Endothelial cell of umbilical vein (primary cell): Measurements from ENCODE around the gene SLC22A23. TPM values are rescaled to one million over a fixed set of nuclear protein-coding genes. Genes with fewer than 3 reads are reported as not detected.

Source experiments
- BruUV-seq: library from RNA; stranded (reverse); fragments of 400-500 nt; replicated peaks from 2 replicates; lab custom pipeline; 2021; lab: Mats Ljungman, UMichigan
- CTCF ChIA-PET: fragments of 300-600, 350-600 bp; sonication (Branson Sonifier 250); formaldehyde crosslinking; loops from one replicate; lab custom pipeline; 2021; ENCODE audit warnings: antibody characterized with exemption, inconsistent platforms; lab: Charles Lee
- POLR2A ChIA-PET: fragments of 300-600, 350-600 bp; sonication (Branson Sonifier 250); formaldehyde crosslinking; loops from one replicate; lab custom pipeline; 2021; ENCODE audit warnings: antibody characterized with exemption, inconsistent platforms; lab: Charles Lee
- DNase-seq: peaks from one replicate; pipeline ENCODE4 v3.0.0-alpha.2; 2011; ENCODE audit warnings: low read depth, low spot score
- FAIRE-seq: peaks from 2 replicates; lab custom pipeline; 2011; peaks lifted over from hg19 to GRCh38; lab: Jason Lieb, UNC
- H2AFZ ChIP-seq: 2 replicates; pipeline ENCODE4 v1.6.0; 2012; ENCODE audit warnings: low read depth, low read length, control low read depth, inconsistent platforms
- H3K27ac ChIP-seq: 2 replicates; pipeline ENCODE4 v1.5.1; 2011; ENCODE audit warnings: low read depth, mild to moderate bottlenecking, control low read depth, low read length, moderate library complexity; ENCODE audit not compliant: insufficient read depth
- H3K27me3 ChIP-seq, 2 experiments: 2 replicates each; pipeline versions ENCODE4 v1.6.0 to v1.6.1; 2011; ENCODE audit warnings: low read length in 2 of 2, mixed read lengths in 1 of 2; ENCODE audit not compliant: control insufficient read depth in 2 of 2, insufficient read depth in 2 of 2
- H3K36me3 ChIP-seq, 2 experiments: 2 replicates in 1 of 2; 3 replicates in 1 of 2; pipeline ENCODE4 v1.5.1; 2011; ENCODE audit warnings: low read length in 2 of 2, mild to moderate bottlenecking in 1 of 2, moderate library complexity in 1 of 2; ENCODE audit not compliant: control insufficient read depth in 2 of 2, insufficient read depth in 2 of 2; ENCODE audit errors: extremely low read depth in 1 of 2
- H3K4me1 ChIP-seq: 3 replicates; pipeline ENCODE4 v1.5.1; 2011; ENCODE audit warnings: mild to moderate bottlenecking, low read length; ENCODE audit not compliant: control insufficient read depth, insufficient read depth; ENCODE audit errors: extremely low read depth
- H3K4me2 ChIP-seq: 2 replicates; pipeline ENCODE4 v1.6.1; 2011; ENCODE audit warnings: low read length, control low read depth, mixed read lengths; ENCODE audit not compliant: insufficient read depth
- H3K4me3 ChIP-seq, 3 experiments: fragments of 200-600 bp in 1 of 3; sonication (generic), shearing (Covaris generic) in 1 of 3; replicated peaks in 1 of 3; 2 replicates each; pipeline ENCODE4 v1.5.1; 2011 to 2016; ENCODE audit warnings: control low read depth in 3 of 3, low read length in 3 of 3, mild to moderate bottlenecking in 2 of 3, inconsistent platforms in 1 of 3, low read depth in 1 of 3, moderate library complexity in 1 of 3; ENCODE audit not compliant: insufficient read depth in 1 of 3
- H3K79me2 ChIP-seq: 2 replicates; pipeline ENCODE4 v1.6.0; 2012; ENCODE audit warnings: low read length, inconsistent platforms; ENCODE audit not compliant: control insufficient read depth, insufficient read depth
- H3K9ac ChIP-seq: replicated peaks from 2 replicates; pipeline ENCODE3; 2011; ENCODE audit warnings: low read length, control low read depth; ENCODE audit not compliant: insufficient read depth; ENCODE audit errors: extremely low read depth
- H3K9me1 ChIP-seq: replicated peaks from 3 replicates; pipeline ENCODE4 v1.6.0; 2011; ENCODE audit warnings: mild to moderate bottlenecking, low read length; ENCODE audit not compliant: control insufficient read depth, insufficient read depth; ENCODE audit errors: extremely low read depth
- H3K9me3 ChIP-seq: replicated peaks from 2 replicates; pipeline ENCODE4 v1.5.1; 2012; ENCODE audit warnings: low read length, inconsistent platforms; ENCODE audit not compliant: control insufficient read depth, insufficient read depth
- H4K20me1 ChIP-seq: replicated peaks from 2 replicates; pipeline ENCODE3; 2011; ENCODE audit warnings: mild to moderate bottlenecking, low read length; ENCODE audit not compliant: control insufficient read depth, insufficient read depth; ENCODE audit errors: extremely low read depth
- CTCF ChIP-seq, 2 donors: IDR thresholded peaks; 1 replicate in 1 of 2; 2 replicates in 1 of 2; pipeline ENCODE4 v1.5.1; 2011; ENCODE audit warnings: low read length in 2 of 2, mild to moderate bottlenecking in 2 of 2, moderate library complexity in 2 of 2, control low read depth in 1 of 2, inconsistent platforms in 1 of 2, low read depth in 1 of 2; ENCODE audit not compliant: insufficient read depth in 1 of 2; ENCODE audit errors: extremely low read depth in 1 of 2
- EZH2 ChIP-seq: IDR thresholded peaks from 2 replicates; pipeline ENCODE4 v1.6.1; 2012; ENCODE audit warnings: borderline replicate concordance, low read depth, mild to moderate bottlenecking, moderate library complexity, low read length, inconsistent platforms; ENCODE audit not compliant: severe bottlenecking
- POLR2AphosphoS5 ChIP-seq: IDR thresholded peaks from 2 replicates; pipeline ENCODE4 v1.6.1; 2012; ENCODE audit warnings: low read depth, mild to moderate bottlenecking, control low read depth, low read length, moderate library complexity; ENCODE audit not compliant: insufficient read depth
- dilution Hi-C: fragments of 300-500 bp; cut with MboI; formaldehyde crosslinking; loops from one replicate; pipeline ENCODE4 v1.15.0; 2019; ENCODE audit warnings: low sequenced_read_pairs; ENCODE audit not compliant: extremely low pct_ligation_motif_present
- intact Hi-C: fragments of 100-400 bp; cut with micrococcal nuclease; formaldehyde crosslinking; loops from one replicate; pipeline ENCODE4 v1.10.0; 2022
- polyA plus RNA-seq, 4 experiments: library from polyadenylated mRNA; depleted of rRNA in 3 of 4; stranded (reverse) in 3 of 4; unstranded in 1 of 4; fragments of >200 nt; gene quantifications; 2 replicates each; pipeline versions ENCODE4 v1.2.1 to v1.2.3, GENCODE V29; 2011 to 2012; ENCODE audit warnings: missing spikeins in 1 of 4
- total RNA-seq: library from RNA; stranded (reverse); gene quantifications from 2 replicates; pipeline ENCODE4 v1.2.3, GENCODE V29; 2021

The SLC22A23 gene
- total and polyA plus RNA-seq, 2 donors (not counting 3 experiments of a cell fraction or from before 2014, with no cell fraction given): 4.2 to 14.3 TPM

GRCh38 chr6:3372184-3372846 lies 84.5 kb downstream of the SLC22A23 start:
- no peaks in the 10 kb centered on the region for H3K27me3 ChIP-seq
- ChIA-PET CTCF (interaction anchor here (1.4 to 1.5 kb wide), 3 partner anchors 11 to 91 kb away, joined by 3 to 5 read pairs (median 3); no protein-coding TSS in a partner anchor), POLR2A (no interaction called here)
- H3K9me1 ChIP-seq: no peaks in the 10 kb centered on the region
- no peak overlapping the region for H3K9ac ChIP-seq
- FAIRE-seq (no peak), DNase-seq (no peak)
- H3K36me3 ChIP-seq: no peaks in the 10 kb centered on the region
- no peaks in the 10 kb centered on the region for H3K9me3 ChIP-seq
- no TSS peak for BruUV-seq
- H3K27ac ChIP-seq: no peak overlapping the region
- dilution Hi-C loops (no loop called here), intact Hi-C loops (no loop called here)
- H3K4me2 ChIP-seq: no peak overlapping the region
- no peaks in the 10 kb centered on the region for H4K20me1 ChIP-seq
- no peaks in the 10 kb centered on the region for H3K4me1 ChIP-seq
- no peaks in the 10 kb centered on the region for H3K79me2 ChIP-seq
- H3K4me3 ChIP-seq: no peak overlapping the region
- TF ChIP-seq CTCF (IDR thresholded peaks at IDR 0.05; ENCODE audit: extremely low read depth in 1 of 2, insufficient read depth in 1 of 2, low read depth in 1 of 2, low read length in 2 of 2) (peak in 1 of 2 donors; percentile 1), EZH2 (no peak), POLR2AphosphoS5 (no peak)
- no peak overlapping the region for H2AFZ ChIP-seq
